Measurements from ENCODE around the gene STAT5B. TPM values are rescaled to one million over a fixed set of nuclear protein-coding genes. Genes with fewer than 3 reads are reported as not detected.
"Not testable (repeated sequence)": the region's sequence is repeated elsewhere in the genome, so short reads cannot be mapped to it uniquely, and the experiment has no call there.

STAT5B gene
- total RNA-seq, 1 experiment from 2014 or later = 24.3 TPM

DNA sequence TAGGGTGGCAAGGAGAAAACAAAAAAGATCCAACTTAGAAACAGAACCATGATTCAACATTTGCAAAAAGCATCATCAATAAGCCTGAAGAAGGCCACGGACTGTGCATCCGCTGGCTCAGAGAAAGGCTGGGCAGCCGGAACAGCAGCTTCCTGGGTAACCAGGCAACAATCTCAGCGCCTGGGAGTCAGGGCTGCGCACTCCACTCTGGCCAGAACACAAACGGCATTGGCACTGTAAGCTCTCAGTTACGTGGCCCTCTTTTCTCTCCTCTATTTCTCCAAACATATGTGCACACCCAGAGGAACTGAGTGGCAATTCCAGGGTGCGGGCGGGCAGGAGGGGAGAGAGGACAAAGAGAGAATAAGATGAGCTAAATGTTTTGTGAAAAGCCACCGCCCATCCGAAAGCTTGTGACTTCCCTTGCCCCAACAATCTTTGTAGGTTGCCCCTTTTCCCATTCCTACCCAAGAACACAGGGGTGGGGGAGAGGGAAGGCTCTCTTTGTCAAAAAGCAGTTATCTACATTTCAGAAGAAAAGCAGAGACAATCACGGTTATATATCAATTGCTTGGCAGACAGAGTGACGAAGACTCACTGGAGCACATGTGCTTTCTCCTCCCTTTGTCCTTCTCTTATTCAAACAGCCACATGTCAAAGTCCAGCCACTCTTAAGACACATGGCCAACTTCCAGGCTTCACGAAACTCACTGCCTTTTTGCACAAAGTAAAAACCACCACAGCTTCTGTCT, 75.3 kb downstream of the STAT5B start:
- H3K27me3 ChIP-seq = no peaks in the 10 kb centered on the region
- no peak overlapping the region for H3K4me3 ChIP-seq
- no peaks in the 10 kb centered on the region for H3K9me3 ChIP-seq
- no peak for DNase-seq
- no peaks in the 10 kb centered on the region; the same call in 1 of the 2 replicates for H3K36me3 ChIP-seq

DNA sequence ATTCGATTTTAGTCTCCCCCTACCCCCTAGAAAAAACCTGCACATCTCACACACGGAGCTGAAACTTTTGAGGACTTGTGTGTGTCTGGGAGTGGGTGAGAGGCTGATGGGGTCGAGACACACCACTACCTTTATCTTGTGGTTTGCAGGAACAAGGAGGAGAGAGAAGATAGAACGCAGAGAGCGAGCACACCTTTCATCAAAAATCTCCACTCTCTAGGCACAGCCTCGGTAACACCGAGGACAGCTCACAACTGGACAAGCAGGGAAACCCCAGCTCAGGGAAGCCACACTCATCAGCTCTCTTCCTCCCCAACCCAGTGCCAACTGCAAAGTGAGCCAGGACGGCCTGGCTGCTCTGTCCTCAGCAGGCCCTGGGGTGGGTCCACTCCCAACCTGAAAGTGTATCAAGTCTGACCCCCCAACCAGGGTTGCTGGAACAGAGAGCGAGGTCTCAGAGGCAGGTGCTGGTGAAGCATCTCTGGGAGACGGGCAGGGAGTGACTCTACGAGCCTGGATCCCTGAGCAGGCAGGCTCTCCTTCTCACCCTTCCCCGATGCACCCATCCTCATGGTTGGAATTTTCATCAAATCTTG, 76.7 kb downstream of the STAT5B start:
- H3K36me3 ChIP-seq = no peaks in the 10 kb centered on the region; the same call in 1 of the 2 replicates
- no peak for DNase-seq
- H3K27me3 ChIP-seq = no peaks in the 10 kb centered on the region
- no peak overlapping the region for H3K4me3 ChIP-seq
- H3K9me3 ChIP-seq = no peaks in the 10 kb centered on the region

DNA sequence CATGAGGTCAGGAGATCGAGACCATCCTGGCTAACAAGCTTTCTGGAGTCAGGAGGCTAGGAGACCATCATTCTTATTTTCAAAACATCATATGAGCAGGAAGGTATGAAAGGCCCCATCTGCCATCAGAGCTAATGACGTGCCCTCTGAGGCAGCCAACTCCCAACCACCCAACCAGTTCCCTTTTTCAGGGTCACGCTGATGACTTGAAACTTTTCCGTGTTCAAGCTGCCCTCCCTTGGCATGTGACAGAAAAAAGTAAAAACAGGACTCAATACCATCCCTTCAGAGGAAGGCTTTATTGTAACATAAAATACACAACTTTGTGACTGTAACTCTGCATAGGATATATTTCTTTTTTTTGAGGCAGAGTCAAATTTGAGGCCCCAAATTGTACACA, 77.3 kb downstream of the STAT5B start:
- Histone ChIP-seq H3K9me3 (no peaks in the 10 kb centered on the region), H3K36me3 (no peaks in the 10 kb centered on the region; the same call in 1 of the 2 replicates), H3K4me3 (no peak overlapping the region), H3K27me3 (no peaks in the 10 kb centered on the region)
- no peak for DNase-seq

GRCh38 chr17:42197564-42198156, 78.5 kb downstream of the STAT5B start:
- Histone ChIP-seq H3K36me3 (no peaks in the 10 kb centered on the region; the same call in 1 of the 2 replicates), H3K27me3 (no peaks in the 10 kb centered on the region), H3K4me3 (no peak overlapping the region), H3K9me3 (no peaks in the 10 kb centered on the region)
- no peak for DNase-seq

- Histone ChIP-seq H3K27me3 (no peaks in the 10 kb centered on the region), H3K36me3 (no peaks in the 10 kb centered on the region)
- DNase-seq = peak; percentile 75
These were observed 82.0 kb downstream of the STAT5B start, which contains the start of gene GHDC for GRCh38 chr17:42193969-42194899. TSS of gene GHDC (minus strand) at chr17:42194494. CDS start at chr17:42193581, 913 bp downstream.

GRCh38 chr17:42193216-42193968, 82.8 kb downstream of the STAT5B start:
- Histone ChIP-seq H3K36me3 (no peaks in the 10 kb centered on the region), H3K4me3 (peak overlapping the region; percentile 50)

More at GRCh38 chr17:42193969-42194899, 82.0 kb downstream of the STAT5B start, which contains the start of gene GHDC:
- H3K9me3 ChIP-seq = no peaks in the 10 kb centered on the region
- peak within 1 kb of the TSS; percentile 50 for H3K4me3 ChIP-seq

GRCh38 chr17:42192189-42193126, 83.7 kb downstream of the STAT5B start:
- DNase-seq = no peak
- H3K27me3 ChIP-seq = no peaks in the 10 kb centered on the region
- no peaks in the 10 kb centered on the region for H3K9me3 ChIP-seq
- H3K4me3 ChIP-seq = no peak overlapping the region
- H3K36me3 ChIP-seq = no peaks in the 10 kb centered on the region

More at GRCh38 chr17:42193216-42193968, 82.8 kb downstream of the STAT5B start:
- DNase-seq = no peak
- Histone ChIP-seq H3K9me3 (no peaks in the 10 kb centered on the region), H3K27me3 (no peaks in the 10 kb centered on the region)

- H3K9me3 ChIP-seq = no peaks in the 10 kb centered on the region
- H3K4me3 ChIP-seq = no peak overlapping the region
- H3K27me3 ChIP-seq = no peaks in the 10 kb centered on the region
- H3K36me3 ChIP-seq = no peaks in the 10 kb centered on the region
- no peak for DNase-seq
These were observed 84.9 kb downstream of the STAT5B start for GRCh38 chr17:42191275-42191608.

DNA sequence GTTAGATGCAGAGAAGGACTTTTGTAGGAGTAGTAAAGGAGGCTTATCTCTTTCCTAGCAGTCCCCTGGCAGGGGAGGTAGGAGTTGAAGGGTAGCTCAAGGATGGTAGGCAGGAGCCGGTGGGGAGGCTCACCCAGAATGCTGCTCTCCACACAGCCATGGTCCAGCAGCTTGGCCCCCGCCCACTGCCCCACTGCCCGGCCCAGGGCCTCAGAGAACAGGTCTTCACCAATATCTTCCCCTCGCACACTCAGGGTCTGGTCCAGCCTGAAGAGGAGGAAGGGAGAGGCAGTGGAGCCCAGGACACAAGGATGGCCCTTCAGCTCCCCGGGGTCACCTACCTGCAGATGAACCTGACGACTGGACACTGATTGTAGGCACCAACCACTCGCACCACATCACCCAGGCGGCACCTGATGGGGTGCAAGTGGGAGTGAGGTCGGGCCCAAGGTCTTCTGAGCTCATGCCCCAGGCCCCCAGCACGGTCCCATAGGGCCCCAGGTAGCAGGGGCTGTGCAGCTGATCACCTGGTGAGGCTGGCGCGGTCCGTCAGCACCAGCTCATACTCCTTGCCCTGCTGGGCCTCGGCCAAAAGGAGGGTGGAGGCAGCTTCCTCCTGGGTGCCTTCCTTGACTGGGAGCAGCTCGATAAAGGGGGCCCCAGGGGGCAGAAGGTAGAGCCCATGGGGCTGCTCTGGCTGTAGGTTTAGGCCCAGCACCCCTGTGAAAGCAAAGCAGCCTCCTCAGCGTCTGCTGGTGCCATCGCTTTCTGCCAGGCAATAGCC, 85.5 kb downstream of the STAT5B start:
- no peaks in the 10 kb centered on the region for H3K27me3 ChIP-seq
- H3K4me3 ChIP-seq = no peak overlapping the region
- no peaks in the 10 kb centered on the region for H3K36me3 ChIP-seq
- DNase-seq = no peak
- no peaks in the 10 kb centered on the region for H3K9me3 ChIP-seq

GRCh38 chr17:42189651-42189965, 86.6 kb downstream of the STAT5B start:
- Histone ChIP-seq H3K36me3 (no peaks in the 10 kb centered on the region), H3K9me3 (no peaks in the 10 kb centered on the region), H3K27me3 (no peaks in the 10 kb centered on the region), H3K4me3 (no peak overlapping the region)
- DNase-seq = no peak

GRCh38 chr17:42188749-42189650, 87.2 kb downstream of the STAT5B start:
- H3K4me3 ChIP-seq = no peak overlapping the region
- no peaks in the 10 kb centered on the region for H3K9me3 ChIP-seq
- no peak for DNase-seq
- H3K36me3 ChIP-seq = no peaks in the 10 kb centered on the region
- no peaks in the 10 kb centered on the region for H3K27me3 ChIP-seq

GRCh38 chr17:42187833-42188232, 88.4 kb downstream of the STAT5B start:
- H3K27me3 ChIP-seq = no peaks in the 10 kb centered on the region
- DNase-seq = no peak
- H3K4me3 ChIP-seq = no peak overlapping the region
- H3K36me3 ChIP-seq = no peaks in the 10 kb centered on the region
- no peaks in the 10 kb centered on the region for H3K9me3 ChIP-seq

GRCh38 chr17:42186191-42186590, 90.0 kb downstream of the STAT5B start:
- not testable (repeated sequence) for H3K27me3 ChIP-seq, H3K4me3 ChIP-seq, H3K9me3 ChIP-seq, H3K36me3 ChIP-seq, DNase-seq

GRCh38 chr17:42185621-42185930, 90.6 kb downstream of the STAT5B start:
- Histone ChIP-seq H3K4me3 (no peak overlapping the region), H3K9me3 (no peaks in the 10 kb centered on the region), H3K27me3 (peaks cover 8% of the 10 kb centered on the region), H3K36me3 (no peaks in the 10 kb centered on the region)
- no peak for DNase-seq
